Measurements from ENCODE around the gene CDKAL1.

CDKAL1 gene

GRCh38 chr6:20605581-20605980 lies 71.3 kb downstream of the CDKAL1 start:
- TF ChIP-seq GATA3 (IDR thresholded peaks at IDR 0.05; ENCODE audit: low read depth, low read length) (no peak), GATA2 (IDR thresholded peaks at IDR 0.05; ENCODE audit: low read depth, low read length) (no peak)

GRCh38 chr6:20606831-20607230 lies 72.6 kb downstream of the CDKAL1 start:
- TF ChIP-seq GATA3 (IDR thresholded peaks at IDR 0.05; ENCODE audit: low read depth, low read length) (no peak), GATA2 (IDR thresholded peaks at IDR 0.05; ENCODE audit: low read depth, low read length) (no peak)

DNA sequence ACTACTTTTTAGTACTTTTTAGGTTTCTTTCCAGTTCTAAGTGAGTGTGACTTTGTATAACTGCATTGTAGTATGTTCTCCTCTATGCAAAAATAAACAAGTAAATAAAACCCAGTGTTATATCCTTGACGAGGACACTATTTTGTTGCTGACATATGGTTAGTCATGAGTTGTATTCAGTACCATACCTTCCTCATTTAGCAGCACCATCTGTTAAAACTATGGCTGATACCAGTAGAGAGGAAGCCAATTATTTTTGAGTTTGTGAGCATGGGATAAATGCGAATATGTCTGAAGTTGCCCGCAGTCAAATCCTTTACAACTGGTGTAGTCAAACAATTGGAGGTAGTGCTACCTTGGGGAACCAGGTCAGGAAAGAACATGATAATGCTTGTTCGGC lies 74.1 kb downstream of the CDKAL1 start:
- TF ChIP-seq GATA2 (IDR thresholded peaks at IDR 0.05; ENCODE audit: low read depth, low read length) (no peak), GATA3 (IDR thresholded peaks at IDR 0.05; ENCODE audit: low read depth, low read length) (no peak)

DNA sequence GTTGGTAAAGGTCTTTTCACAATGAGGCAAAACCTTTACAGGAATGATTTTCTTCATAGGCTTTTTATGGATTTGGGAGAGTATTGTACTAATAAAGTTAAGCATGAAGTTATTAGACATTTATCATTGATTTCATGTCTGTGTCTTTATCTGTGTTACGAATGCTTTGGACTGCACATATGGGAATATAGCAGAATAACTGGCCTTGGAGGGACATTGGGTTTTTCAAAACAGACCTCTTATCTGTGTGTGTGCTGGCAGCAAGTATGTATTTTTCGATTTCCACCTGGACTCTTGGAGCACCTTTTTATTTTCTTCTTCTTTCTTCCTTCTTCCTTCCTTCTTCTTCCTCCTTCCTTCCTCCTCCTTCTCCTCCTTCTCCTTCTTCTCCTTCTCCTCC lies 74.6 kb downstream of the CDKAL1 start:
- TF ChIP-seq GATA3 (IDR thresholded peaks at IDR 0.05; ENCODE audit: low read depth, low read length) = no peak
- no peak for TF ChIP-seq GATA2 (IDR thresholded peaks at IDR 0.05; ENCODE audit: low read depth, low read length)

DNA sequence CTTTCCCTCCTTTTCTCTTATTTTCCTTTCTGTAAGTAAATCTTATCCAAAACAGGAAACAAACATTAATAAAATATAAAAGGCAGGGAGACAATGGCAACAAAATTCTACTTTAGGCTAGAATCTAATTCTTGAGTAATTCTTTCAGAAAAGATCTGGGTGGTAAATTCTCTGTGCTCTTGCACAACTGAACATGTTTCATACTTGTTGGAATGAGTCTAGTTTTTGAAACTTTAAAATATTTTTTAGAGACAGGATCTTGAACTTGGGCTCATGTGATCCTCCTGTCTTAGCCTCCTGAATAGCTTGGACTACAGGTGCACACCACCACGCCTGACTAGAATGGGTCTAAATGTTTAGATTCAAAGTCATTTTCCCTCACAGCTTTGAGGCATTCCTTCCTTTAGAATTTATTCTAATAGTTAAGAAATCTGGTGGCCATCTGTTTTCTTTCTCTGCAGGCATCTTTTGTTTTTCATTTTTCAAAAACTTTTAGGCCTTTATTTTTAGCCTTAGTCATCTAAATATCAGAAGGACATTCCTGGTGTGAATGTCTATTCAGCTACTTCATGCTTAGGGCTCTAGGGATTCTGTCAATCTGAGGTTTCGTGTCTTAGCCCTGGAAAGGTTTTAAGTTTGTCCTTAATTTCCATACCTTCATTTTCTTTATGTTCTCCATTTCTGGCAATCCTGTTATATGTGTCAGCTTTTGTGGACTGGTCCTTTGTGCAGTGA lies 76.5 kb downstream of the CDKAL1 start:
- TF ChIP-seq GATA2 (IDR thresholded peaks at IDR 0.05; ENCODE audit: low read depth, low read length) = no peak
- TF ChIP-seq GATA3 (IDR thresholded peaks at IDR 0.05; ENCODE audit: low read depth, low read length) = no peak

GRCh38 chr6:20620043-20620442 lies 85.8 kb downstream of the CDKAL1 start:
- TF ChIP-seq GATA2 (IDR thresholded peaks at IDR 0.05; ENCODE audit: low read depth, low read length) (no peak), GATA3 (IDR thresholded peaks at IDR 0.05; ENCODE audit: low read depth, low read length) (no peak)

DNA sequence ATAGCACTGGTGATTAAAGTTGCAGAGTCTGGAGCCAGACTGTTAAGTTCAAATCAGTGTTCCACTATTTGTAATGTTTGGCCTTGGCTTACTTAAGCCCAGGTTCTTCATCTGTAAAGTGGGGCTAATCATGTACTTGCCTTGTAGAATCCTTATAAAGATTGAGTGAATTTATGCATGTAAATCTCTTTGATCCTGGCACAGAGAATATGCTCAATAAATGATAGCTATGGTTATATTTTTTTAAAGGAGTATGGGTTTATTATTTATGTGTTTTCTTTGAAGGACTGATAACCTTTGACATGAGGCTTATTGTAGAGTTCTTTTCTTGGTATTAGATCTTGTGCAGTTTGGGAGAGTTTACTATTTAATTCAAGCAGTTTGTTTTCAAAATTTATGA lies 89.5 kb downstream of the CDKAL1 start:
- TF ChIP-seq GATA3 (IDR thresholded peaks at IDR 0.05; ENCODE audit: low read depth, low read length) (no peak), GATA2 (IDR thresholded peaks at IDR 0.05; ENCODE audit: low read depth, low read length) (no peak)

GRCh38 chr6:20626165-20626564 lies 91.9 kb downstream of the CDKAL1 start:
- TF ChIP-seq GATA3 (IDR thresholded peaks at IDR 0.05; ENCODE audit: low read depth, low read length) (no peak), GATA2 (IDR thresholded peaks at IDR 0.05; ENCODE audit: low read depth, low read length) (no peak)

DNA sequence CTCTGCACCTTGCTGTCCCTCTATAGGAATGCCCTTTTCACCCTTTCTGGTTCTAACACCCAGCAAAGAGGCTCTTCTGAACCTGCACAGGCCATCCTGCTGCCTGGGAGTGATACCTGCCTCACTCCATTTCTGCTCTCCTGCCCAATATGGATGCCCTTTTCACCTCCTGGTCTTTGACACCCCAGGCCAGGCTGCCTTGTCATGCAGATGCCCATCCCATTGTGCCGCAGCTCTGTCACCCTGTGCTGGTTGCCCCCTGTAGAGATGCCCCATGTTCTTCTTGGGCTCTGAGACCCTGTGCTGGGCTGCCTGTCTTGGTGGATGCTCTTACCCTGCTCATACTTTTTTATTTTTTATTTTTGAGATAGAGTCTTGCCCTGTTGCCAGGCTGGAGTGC lies 95.3 kb downstream of the CDKAL1 start:
- TF ChIP-seq GATA2 (IDR thresholded peaks at IDR 0.05; ENCODE audit: low read depth, low read length) (no peak), GATA3 (IDR thresholded peaks at IDR 0.05; ENCODE audit: low read depth, low read length) (no peak)

DNA sequence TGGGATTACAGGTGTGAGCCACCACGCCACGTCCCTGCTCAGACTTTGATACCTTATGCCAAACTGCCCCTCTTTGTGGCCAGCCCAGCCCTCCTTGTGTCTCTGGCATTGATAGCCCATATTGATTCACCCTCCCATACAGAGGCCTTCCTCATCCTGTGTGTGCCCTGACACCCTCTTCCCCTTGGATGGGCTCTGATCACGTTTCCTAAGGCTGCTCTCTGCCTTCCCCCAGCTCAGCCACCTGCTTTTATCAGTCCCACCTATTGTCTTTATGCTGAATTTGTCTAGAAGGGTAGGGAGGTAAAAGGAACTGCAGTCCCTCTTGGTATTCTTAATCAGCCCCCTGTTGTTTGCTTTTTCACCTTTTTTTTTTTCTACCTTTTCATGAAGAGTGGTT lies 95.9 kb downstream of the CDKAL1 start:
- TF ChIP-seq GATA3 (IDR thresholded peaks at IDR 0.05; ENCODE audit: low read depth, low read length) (no peak), GATA2 (IDR thresholded peaks at IDR 0.05; ENCODE audit: low read depth, low read length) (no peak)

- TF ChIP-seq GATA2 (IDR thresholded peaks at IDR 0.05; ENCODE audit: low read depth, low read length) = no peak
- TF ChIP-seq GATA3 (IDR thresholded peaks at IDR 0.05; ENCODE audit: low read depth, low read length) = no peak
Observed at GRCh38 chr6:20630617-20631548, 96.6 kb downstream of the CDKAL1 start.

DNA sequence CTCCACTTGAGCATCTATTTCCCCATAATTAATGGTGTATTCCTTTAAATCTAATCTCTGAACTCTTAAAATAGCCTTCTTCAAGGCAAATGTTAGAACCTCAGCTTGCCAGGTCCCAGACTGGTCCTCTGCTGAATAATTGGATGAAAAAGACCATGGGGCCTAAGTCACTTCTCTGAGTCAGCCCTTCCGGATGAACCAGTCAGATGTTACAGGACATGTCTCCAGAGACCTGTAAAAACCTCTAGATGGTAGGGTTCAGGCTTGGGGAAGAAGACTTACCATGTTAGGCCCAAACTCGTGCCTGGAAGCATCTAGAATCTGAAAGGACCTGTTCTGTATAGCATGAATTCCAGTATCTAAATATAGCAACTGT lies 97.3 kb downstream of the CDKAL1 start:
- TF ChIP-seq GATA2 (IDR thresholded peaks at IDR 0.05; ENCODE audit: low read depth, low read length) = no peak
- TF ChIP-seq GATA3 (IDR thresholded peaks at IDR 0.05; ENCODE audit: low read depth, low read length) = no peak

DNA sequence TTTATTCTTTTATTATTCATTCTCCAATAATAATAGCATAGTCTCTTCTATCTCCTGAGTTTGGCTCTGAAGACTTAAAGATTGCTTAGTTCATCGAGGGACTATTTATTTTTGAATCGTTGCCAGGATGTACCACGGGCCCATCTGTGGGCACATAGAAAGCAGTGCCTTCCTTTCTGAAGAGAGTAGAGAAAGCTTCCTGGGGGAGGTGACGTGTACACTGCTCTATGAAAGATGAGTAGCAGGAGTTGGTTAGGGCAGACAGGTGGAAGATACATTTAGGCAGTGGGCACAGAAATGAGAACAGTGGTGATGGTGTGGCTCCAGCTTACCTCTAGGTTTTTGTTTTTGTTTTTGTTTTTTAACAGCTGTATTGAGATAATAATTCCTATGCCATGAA lies 98.4 kb downstream of the CDKAL1 start:
- TF ChIP-seq GATA2 (IDR thresholded peaks at IDR 0.05; ENCODE audit: low read depth, low read length) (no peak), GATA3 (IDR thresholded peaks at IDR 0.05; ENCODE audit: low read depth, low read length) (no peak)

- TF ChIP-seq GATA2 (IDR thresholded peaks at IDR 0.05; ENCODE audit: low read depth, low read length) (no peak), GATA3 (IDR thresholded peaks at IDR 0.05; ENCODE audit: low read depth, low read length) (no peak)
Observed at GRCh38 chr6:20633566-20634340, 99.5 kb downstream of the CDKAL1 start.

All from SH-SY5Y (cell line).